ENCODE results near the gene GRIN2C.
"Not testable (repeated sequence)": the region's sequence is repeated elsewhere in the genome, so short reads cannot be mapped to it uniquely, and the experiment has no call there.

The GRIN2C gene

DNA sequence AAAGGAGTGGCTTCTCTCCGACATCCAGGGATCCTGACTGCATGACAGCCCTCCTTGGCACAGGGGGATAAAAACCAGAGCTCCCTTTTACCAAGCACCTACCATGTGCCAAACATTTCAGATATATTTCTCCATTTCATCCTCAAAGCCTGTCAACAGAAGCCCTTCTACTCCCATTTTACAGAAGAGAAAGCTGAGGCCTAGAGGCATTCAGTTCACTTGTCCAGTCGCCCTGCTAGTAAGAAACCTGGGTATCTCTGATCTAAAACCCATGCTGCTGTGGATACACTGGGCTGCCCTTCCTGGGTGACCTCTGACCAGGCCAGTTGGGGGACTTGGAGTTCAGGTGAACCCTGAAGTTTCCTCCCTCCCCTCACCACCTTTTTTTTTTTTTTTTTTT is 19.0 kb upstream of the GRIN2C start:
- no peak for DNase-seq

GRCh38 chr17:74877592-74878548 is 18.2 kb upstream of the GRIN2C start:
- DNase-seq: no peak

DNA sequence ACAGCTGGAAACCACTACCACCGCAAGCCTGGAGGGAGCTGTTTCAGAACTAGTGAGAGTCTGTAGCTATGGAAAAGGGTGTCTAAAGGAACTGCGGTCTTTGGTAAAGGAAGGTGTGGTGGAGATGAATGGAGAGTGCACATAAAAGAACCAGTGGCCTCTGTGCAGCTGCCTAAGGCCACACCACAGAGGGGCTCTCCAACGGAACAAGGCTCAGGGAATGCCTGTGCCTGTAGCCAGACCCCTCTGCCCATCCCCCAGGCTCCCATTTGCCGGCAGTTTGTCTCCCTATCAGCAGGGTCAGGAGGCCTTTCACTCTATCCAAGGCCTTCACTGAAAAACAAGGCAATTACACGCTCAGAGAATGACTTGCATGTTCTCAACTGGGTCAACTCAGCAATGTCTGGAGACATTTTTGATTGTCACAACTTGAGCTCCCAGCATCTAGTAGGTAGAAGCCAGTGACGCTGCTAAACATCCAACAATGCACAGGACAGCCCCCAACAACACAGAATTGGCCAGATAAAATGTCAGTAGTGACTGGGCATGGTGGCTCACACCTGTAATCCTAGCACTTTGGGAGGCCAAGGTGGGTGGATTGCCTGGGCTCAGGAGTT is 16.4 kb upstream of the GRIN2C start:
- DNase-seq: no peak

- no peak for DNase-seq
Observed at GRCh38 chr17:74875155-74875976, 15.7 kb upstream of the GRIN2C start.

- DNase-seq: no peak
Observed at GRCh38 chr17:74874615-74875037, 14.9 kb upstream of the GRIN2C start.

GRCh38 chr17:74873874-74874614 is 14.4 kb upstream of the GRIN2C start:
- no peak for DNase-seq

DNA sequence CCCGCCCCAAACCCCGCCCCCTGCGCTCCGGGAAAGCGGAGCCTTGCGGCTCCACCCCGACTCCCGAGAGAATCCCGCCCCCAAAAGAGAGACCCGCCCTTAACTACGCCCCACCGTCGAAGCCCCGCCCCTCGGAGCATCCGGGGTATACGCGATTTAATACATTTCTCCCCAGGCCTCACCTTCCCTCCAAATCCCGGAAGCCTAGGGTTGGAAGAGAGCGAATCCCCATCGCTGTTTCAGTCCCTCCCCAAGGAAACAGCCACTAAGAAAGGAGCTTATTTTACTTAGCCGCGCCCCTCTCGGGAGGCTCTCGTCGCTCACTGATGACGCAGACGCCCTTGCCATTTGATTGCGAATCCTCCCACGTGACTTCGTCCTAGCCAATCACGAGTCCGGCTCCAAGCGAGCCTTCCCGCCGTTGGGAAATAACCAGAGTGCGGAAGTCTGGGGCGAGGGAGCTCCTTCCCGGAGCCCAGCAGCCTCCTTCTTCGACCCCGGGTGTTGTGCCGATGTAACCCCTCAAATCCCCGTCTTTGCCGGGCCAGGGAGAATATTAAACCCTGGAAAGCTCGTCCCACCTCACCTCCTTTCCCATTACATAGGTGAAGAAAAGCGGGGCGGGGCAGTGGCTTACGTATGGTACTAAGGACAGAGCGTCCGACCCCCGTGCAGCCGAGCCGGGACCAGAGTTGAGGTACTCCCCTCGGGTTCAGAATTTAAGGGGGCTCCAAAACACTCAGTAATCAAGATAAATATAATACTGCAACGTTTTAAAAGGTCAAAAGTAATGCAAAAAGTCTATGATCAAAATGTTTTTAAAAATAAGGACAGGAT is 13.6 kb upstream of the GRIN2C start:
- peak; percentile 100 for DNase-seq

- DNase-seq: no peak
Observed at GRCh38 chr17:74872313-74873036, 12.8 kb upstream of the GRIN2C start, which contains the start of gene FDXR. Gene FDXR, minus strand, starts transcription at chr17:74872994. Its CDS starts 50 bp downstream, at chr17:74872944.

DNA sequence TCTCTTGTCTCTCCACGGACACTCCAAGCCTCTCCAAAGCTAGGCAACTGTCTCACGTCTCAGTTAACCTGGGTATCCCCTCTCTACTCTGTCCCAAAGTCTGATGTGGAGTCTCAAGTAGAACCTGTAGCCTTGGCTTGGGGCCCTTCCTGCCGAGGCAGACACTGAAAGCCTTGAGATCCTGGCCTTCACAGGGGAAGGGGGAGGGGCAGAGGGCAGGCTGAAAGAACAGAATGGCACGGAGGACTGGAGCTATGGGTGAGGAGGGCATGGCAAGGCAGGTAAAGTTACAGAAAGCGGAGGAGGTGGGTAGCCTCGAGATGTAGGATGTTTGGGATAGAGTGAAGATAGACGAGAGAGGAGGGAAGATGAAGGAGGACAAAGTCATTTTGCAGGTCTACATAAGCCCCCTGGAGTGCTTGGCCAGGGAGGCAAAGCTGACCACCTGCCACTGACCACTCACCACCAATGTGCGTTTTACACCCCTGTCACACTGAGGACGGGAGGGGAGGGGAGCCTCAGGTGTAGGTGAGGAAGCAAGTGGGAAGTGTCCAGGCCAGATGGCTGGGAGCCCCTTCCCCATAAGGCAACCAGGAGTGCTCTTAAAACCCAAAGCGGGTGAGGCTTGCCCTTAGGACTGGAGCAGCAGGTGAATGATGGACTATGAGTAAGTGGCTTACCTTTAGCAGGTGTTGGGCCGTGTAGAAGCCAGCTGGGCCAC is 11.8 kb upstream of the GRIN2C start:
- DNase-seq: no peak

DNA sequence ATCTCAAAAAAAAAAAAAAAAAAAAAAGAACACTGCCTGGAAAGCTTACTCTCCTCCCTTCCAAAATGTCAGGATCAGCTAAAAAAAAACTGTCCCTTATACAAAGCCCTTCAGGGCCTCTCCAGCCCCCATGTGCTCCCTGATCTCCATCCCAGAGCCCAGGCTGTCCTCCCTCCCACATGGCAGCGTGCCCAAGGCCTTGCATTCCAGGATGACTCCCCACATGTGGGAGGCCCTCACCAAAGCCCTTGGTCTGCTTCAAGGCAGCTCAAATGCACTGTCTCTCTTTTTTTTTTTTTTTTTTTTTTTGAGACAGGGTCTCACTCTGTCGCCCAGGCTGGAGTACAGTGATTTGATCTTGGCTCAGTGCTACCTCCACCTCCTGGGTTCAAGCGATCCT is 10.8 kb upstream of the GRIN2C start:
- DNase-seq: no peak

- DNase-seq: not testable (repeated sequence)
Observed at GRCh38 chr17:74870028-74870427, 10.3 kb upstream of the GRIN2C start.

- DNase-seq: no peak
Observed at GRCh38 chr17:74868908-74869255, 9.2 kb upstream of the GRIN2C start.

DNA sequence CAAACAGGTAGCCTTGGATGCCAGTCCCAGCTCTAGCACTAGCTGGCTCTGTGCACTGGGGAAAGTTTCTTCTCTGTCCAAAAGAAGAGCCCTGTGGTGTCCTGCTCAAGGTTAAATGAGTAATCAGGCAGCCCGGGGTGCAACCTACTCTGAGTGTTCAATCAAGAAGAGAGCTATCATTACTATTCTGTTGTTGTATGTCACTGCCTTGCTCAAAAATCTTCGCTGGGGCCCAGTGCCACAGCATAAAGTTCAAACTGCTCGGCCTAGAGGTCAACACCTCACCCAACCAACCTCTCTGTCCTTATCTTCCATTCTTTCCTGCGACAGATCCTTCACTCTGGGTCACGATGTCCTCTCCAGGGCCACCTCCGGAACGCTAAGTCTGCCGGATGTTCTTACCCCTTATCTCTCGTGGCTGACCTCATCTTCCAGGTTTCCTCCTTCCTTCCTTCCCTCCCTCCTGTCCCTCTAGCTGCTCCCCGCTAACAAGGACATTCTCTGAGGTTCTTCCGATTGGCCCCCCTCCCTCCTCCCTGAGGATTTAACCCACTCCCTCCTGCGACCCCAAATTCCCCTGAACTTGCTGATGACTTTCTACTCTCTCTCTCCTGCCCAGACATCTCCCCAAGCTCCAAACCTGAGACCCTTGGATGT is 8.7 kb upstream of the GRIN2C start:
- no peak for DNase-seq

GRCh38 chr17:74866198-74866835 is 6.6 kb upstream of the GRIN2C start:
- no peak for DNase-seq

GRCh38 chr17:74865504-74866197 is 6.0 kb upstream of the GRIN2C start:
- no peak for DNase-seq

- DNase-seq: peak; percentile 92
Observed at GRCh38 chr17:74864866-74865395, 5.2 kb upstream of the GRIN2C start.

- no peak for DNase-seq
Observed at GRCh38 chr17:74864297-74864865, 4.7 kb upstream of the GRIN2C start.
